Mammary epithelial cell (primary cell): Measurements from ENCODE around the gene TBC1D2B.

Experiments
- CTCF ChIP-seq, 2 donors: IDR thresholded peaks in 1 of 2; conservative IDR thresholded peaks in 1 of 2; 2 replicates each; pipeline ENCODE4 v1.5.1; 2011 to 2012; ENCODE audit warnings: inconsistent platforms in 2 of 2, low read length in 2 of 2, mild to moderate bottlenecking in 2 of 2, control low read depth in 1 of 2, low read depth in 1 of 2; ENCODE audit not compliant: insufficient read depth in 1 of 2; ENCODE audit errors: extremely low read depth in 1 of 2
- EZH2 ChIP-seq: IDR thresholded peaks from 2 replicates; pipeline ENCODE4 v1.6.1; 2012; ENCODE audit warnings: low read length, inconsistent platforms, borderline replicate concordance

GRCh38 chr15:78050826-78051225 is 26.7 kb downstream of the TBC1D2B start:
- TF ChIP-seq CTCF (conservative IDR thresholded peaks at IDR 0.05 in 1 of 2, IDR thresholded peaks at IDR 0.05 in 1 of 2; ENCODE audit: extremely low read depth in 1 of 2, insufficient read depth in 1 of 2, low read depth in 1 of 2, low read length in 2 of 2) = no peak
- no peak for TF ChIP-seq EZH2
